ENCODE results near the gene REG1B.
"Not testable (repeated sequence)": the region's sequence is repeated elsewhere in the genome, so short reads cannot be mapped to it uniquely, and the experiment has no call there.

Gene REG1B

DNA sequence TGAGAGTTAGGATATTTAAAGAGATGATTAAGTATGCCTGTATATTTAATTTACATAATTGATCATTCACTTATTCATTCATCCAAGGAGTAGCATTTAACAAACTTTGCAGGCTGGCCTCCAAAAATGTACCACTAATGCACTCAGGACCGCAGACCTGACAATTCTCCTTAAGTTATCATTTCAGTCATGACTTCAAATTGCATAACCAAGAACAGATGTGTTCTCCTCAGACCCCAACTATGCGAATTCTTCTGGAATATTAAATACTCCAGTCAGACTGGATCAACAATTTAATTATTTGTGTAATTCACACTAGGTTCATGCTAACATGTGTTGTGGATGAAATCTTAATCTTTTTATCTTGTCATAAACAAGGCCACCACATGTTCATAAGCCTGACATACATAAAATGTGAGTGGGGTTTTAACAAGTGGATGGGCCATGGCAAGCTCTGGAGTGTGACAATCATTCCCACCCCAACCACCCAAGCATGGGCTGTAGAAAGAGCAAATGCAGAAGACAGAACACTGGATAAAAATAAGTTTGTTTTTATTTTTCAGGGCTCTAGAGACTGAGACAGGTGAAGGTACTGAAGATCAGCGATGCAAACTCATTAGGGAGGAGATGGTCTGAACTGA lies 3.2 kb downstream of the REG1B start:
- DNase-seq (ENCODE audit: extremely low read depth, low read depth), result no peak
- no peak for TF ChIP-seq CTCF (IDR thresholded peaks at IDR 0.05; ENCODE audit: low read depth, low read length)

- no peak for TF ChIP-seq CTCF (IDR thresholded peaks at IDR 0.05; ENCODE audit: low read depth, low read length)
- DNase-seq (ENCODE audit: extremely low read depth, low read depth), result no peak
These were observed 4.1 kb downstream of the REG1B start for GRCh38 chr2:79083597-79084251.

- no peak for DNase-seq (ENCODE audit: extremely low read depth, low read depth)
- no peak for TF ChIP-seq CTCF (IDR thresholded peaks at IDR 0.05; ENCODE audit: low read depth, low read length)
These were observed 4.8 kb downstream of the REG1B start for GRCh38 chr2:79082987-79083386.

DNA sequence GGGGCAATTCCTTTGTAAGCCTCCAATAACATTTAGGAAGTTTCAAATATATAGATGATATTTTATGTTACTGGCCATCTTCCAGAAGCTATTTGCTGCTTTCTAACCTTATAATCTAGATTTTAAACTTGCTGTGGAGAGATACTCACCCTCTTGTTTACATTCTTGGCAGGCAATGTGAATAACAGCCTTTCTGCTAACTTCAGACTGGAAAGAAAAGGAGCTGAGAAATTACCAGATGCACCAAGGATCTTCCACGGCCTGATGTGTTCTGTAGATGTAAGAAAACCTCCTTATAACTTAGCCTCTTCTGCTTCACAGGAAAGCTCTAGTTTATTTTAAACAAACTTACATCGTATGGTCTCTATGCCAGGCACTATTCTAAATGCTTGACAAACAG lies 16.7 kb downstream of the REG1B start:
- DNase-seq (ENCODE audit: extremely low read depth, low read depth), result no peak
- TF ChIP-seq CTCF (IDR thresholded peaks at IDR 0.05; ENCODE audit: low read depth, low read length), result no peak

DNA sequence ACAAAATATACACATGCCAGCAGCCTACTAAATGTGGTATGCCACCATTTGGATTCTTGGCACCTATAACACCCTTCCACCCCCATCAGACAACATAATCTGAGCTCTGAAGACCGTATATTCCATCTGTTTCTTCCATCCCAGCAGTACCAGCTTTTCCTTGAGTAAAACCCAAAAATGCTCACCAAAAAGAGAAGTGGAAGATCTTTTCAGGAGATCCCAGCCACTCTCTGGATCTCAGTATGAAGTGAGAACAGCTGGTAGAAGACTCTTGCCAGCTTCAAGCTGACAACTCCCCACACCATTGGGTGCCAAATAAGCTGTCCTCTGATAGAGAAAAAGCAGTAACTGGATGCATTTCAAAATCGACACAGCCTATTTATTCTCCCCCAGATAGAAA lies 22.6 kb downstream of the REG1B start:
- DNase-seq (ENCODE audit: extremely low read depth, low read depth), result no peak
- no peak for TF ChIP-seq CTCF (IDR thresholded peaks at IDR 0.05; ENCODE audit: low read depth, low read length)

- DNase-seq (ENCODE audit: extremely low read depth, low read depth), result not testable (repeated sequence)
These were observed 33.0 kb downstream of the REG1B start for GRCh38 chr2:79054769-79055168.

DNA sequence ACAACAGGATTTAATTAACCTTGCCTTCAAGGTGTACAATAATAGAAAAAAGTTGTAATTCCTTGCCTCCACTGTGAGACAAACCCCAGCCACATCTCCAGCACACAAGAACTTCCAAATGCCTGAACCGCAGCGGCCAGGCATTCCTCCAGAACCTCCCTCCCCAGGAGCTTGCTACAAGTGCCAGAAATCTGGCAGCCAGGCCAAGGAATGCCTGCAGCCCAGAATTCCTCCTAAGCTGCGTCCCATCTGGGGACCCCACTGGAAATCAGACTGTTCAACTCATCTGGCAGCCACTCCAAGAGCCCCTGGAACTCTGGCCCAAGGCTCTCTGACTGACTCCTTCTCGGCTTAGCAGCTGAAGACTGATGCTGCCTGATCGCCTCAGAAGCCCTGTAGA lies 34.3 kb downstream of the REG1B start:
- DNase-seq (ENCODE audit: extremely low read depth, low read depth), result not testable (repeated sequence)

DNA sequence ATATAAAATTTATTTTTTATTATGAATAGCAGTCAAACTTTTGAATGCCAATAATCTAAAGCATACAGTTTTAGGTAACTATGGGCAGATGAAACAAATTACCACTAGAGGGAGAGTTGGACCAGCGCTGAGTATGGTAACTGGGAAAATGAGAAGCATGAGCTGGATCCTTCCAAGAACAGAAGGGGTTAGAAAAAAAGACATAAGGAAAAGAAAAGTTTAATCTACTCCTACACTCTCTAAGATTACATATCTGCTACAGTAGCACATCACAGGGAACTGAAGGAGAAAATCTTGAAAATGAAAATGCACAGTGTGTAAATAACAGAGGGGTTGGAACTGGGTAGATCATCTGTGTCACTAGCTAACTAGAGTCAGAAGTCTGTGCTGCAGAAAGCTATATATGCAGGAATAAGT lies 46.8 kb downstream of the REG1B start:
- DNase-seq (ENCODE audit: extremely low read depth, low read depth), result no peak
- no peak for TF ChIP-seq CTCF (IDR thresholded peaks at IDR 0.05; ENCODE audit: low read depth, low read length)
